Keratinocyte (primary cell): Measurements from ENCODE around the gene MAP3K9. TPM values are rescaled to one million over a fixed set of nuclear protein-coding genes. Genes with fewer than 3 reads are reported as not detected.
"Not testable (repeated sequence)": the region's sequence is repeated elsewhere in the genome, so short reads cannot be mapped to it uniquely, and the experiment has no call there.

Source experiments
- DNase-seq: peaks from one replicate; pipeline ENCODE4 v3.0.0-alpha.2; 2011; ENCODE audit warnings: low read depth, missing footprints, low spot score
- FAIRE-seq: peaks from 2 replicates; lab custom pipeline; 2011; peaks lifted over from hg19 to GRCh38; lab: Jason Lieb, UNC
- H2AFZ ChIP-seq: 2 replicates; pipeline ENCODE4 v1.6.0; 2012; ENCODE audit warnings: low read length, control low read depth, inconsistent platforms; ENCODE audit not compliant: control insufficient read depth
- H3K27ac ChIP-seq: 2 replicates; pipeline ENCODE4 v1.5.1; 2011; ENCODE audit warnings: low read length; ENCODE audit not compliant: control insufficient read depth, insufficient read depth
- H3K27me3 ChIP-seq: 3 replicates; pipeline ENCODE4 v1.6.0; 2011; ENCODE audit warnings: low read length; ENCODE audit not compliant: control insufficient read depth, insufficient read depth; ENCODE audit errors: extremely low read depth
- H3K36me3 ChIP-seq, 2 experiments: 2 replicates in 1 of 2; 3 replicates in 1 of 2; pipeline ENCODE4 v1.5.1; 2011; ENCODE audit warnings: low read length in 2 of 2, mild to moderate bottlenecking in 1 of 2; ENCODE audit not compliant: control insufficient read depth in 2 of 2, insufficient read depth in 2 of 2; ENCODE audit errors: extremely low read depth in 1 of 2
- H3K4me1 ChIP-seq: 3 replicates; pipeline ENCODE4 v1.5.1; 2011; ENCODE audit warnings: low read length; ENCODE audit not compliant: control insufficient read depth, insufficient read depth; ENCODE audit errors: extremely low read depth
- H3K4me2 ChIP-seq: 3 replicates; pipeline ENCODE4 v1.6.0; 2011; ENCODE audit warnings: low read depth, low read length; ENCODE audit not compliant: control insufficient read depth, insufficient read depth; ENCODE audit errors: extremely low read depth
- H3K4me3 ChIP-seq, 3 experiments: fragments of 200-600 bp in 1 of 3; sonication (generic) in 1 of 3; 2 replicates in 2 of 3; 3 replicates in 1 of 3; pipeline ENCODE4 v1.5.1; 2011 to 2016; ENCODE audit warnings: low read length in 3 of 3, mild to moderate bottlenecking in 3 of 3, control low read depth in 2 of 3, inconsistent platforms in 1 of 3, low read depth in 1 of 3, mixed read lengths in 1 of 3, mixed run types in 1 of 3, moderate library complexity in 1 of 3; ENCODE audit not compliant: control insufficient read depth in 2 of 3, insufficient read depth in 2 of 3; ENCODE audit errors: extremely low read depth in 1 of 3
- H3K79me2 ChIP-seq: 2 replicates; pipeline ENCODE4 v1.6.0; 2012; ENCODE audit warnings: low read length; ENCODE audit not compliant: control insufficient read depth, insufficient read depth
- H3K9ac ChIP-seq: 3 replicates; pipeline ENCODE4 v1.6.0; 2011; ENCODE audit warnings: low read length; ENCODE audit not compliant: control insufficient read depth, insufficient read depth; ENCODE audit errors: extremely low read depth
- H3K9me1 ChIP-seq: 3 replicates; pipeline ENCODE4 v1.6.0; 2011; ENCODE audit warnings: low read length; ENCODE audit not compliant: control insufficient read depth, insufficient read depth; ENCODE audit errors: extremely low read depth
- H3K9me3 ChIP-seq: 2 replicates; pipeline ENCODE4 v1.5.1; 2012; ENCODE audit warnings: low read depth, low read length; ENCODE audit not compliant: control insufficient read depth
- H4K20me1 ChIP-seq: 3 replicates; pipeline ENCODE4 v1.6.0; 2011; ENCODE audit warnings: low read length; ENCODE audit not compliant: control insufficient read depth, insufficient read depth; ENCODE audit errors: extremely low read depth
- CTCF ChIP-seq, 3 experiments: IDR thresholded peaks in 1 of 3; conservative IDR thresholded peaks in 1 of 3; optimal IDR thresholded peaks in 1 of 3; 2 replicates in 2 of 3; 3 replicates in 1 of 3; pipeline versions ENCODE3 to v1.5.1; 2011; ENCODE audit warnings: low read length in 3 of 3, mild to moderate bottlenecking in 3 of 3, moderate library complexity in 2 of 3, control low read depth in 1 of 3, inconsistent platforms in 1 of 3; ENCODE audit not compliant: insufficient read depth in 2 of 3; ENCODE audit errors: extremely low read depth in 1 of 3
- EZH2 ChIP-seq: IDR thresholded peaks from one replicate; pipeline ENCODE4 v1.6.1; 2012; ENCODE audit warnings: inconsistent platforms, mild to moderate bottlenecking, low read length, moderate library complexity
- dilution Hi-C: fragments of 300-500 bp; cut with MboI; formaldehyde crosslinking; loops from one replicate; pipeline ENCODE4 v1.7.0; 2020; ENCODE audit warnings: low sequenced_read_pairs; ENCODE audit not compliant: extremely low pct_ligation_motif_present
- polyA plus RNA-seq, 5 experiments: library from polyadenylated mRNA; depleted of rRNA in 3 of 5; stranded (reverse) in 3 of 5; stranded (forward) in 1 of 5; unstranded in 1 of 5; fragments of >200 nt; gene quantifications; 1 replicate in 1 of 5; 2 replicates in 3 of 5; 3 replicates in 1 of 5; pipeline versions ENCODE4 v1.2.1 to v1.2.3, GENCODE V29; 2011 to 2012; ENCODE audit warnings: missing spikeins in 2 of 5, low read depth in 1 of 5, low replicate concordance in 1 of 5

The MAP3K9 gene
- polyA plus RNA-seq, 1 donor (not counting 4 experiments of a cell fraction or from before 2014, with no cell fraction given): 7.2 TPM

- H3K9me3 ChIP-seq: no peaks in the 10 kb centered on the region
- H3K4me2 ChIP-seq: no peak overlapping the region
- no peaks in the 10 kb centered on the region for H3K27me3 ChIP-seq
- H3K36me3 ChIP-seq: no peaks in the 10 kb centered on the region
- H3K4me3 ChIP-seq: no peak overlapping the region
- dilution Hi-C loops: no loop called here
- no peak overlapping the region for H3K27ac ChIP-seq
- H3K79me2 ChIP-seq: no peaks in the 10 kb centered on the region
- no peaks in the 10 kb centered on the region for H4K20me1 ChIP-seq
- no peak overlapping the region for H2AFZ ChIP-seq
- H3K9ac ChIP-seq: no peak overlapping the region
- H3K4me1 ChIP-seq: peaks cover 20% of the 10 kb centered on the region
- TF ChIP-seq EZH2 (no peak), CTCF (optimal IDR thresholded peaks at IDR 0.05 in 1 of 3, IDR thresholded peaks at IDR 0.05 in 1 of 3, conservative IDR thresholded peaks at IDR 0.05 in 1 of 3; ENCODE audit: extremely low read depth in 1 of 3, insufficient read depth in 2 of 3, low read length in 3 of 3) (no peak)
- FAIRE-seq: no peak
- H3K9me1 ChIP-seq: no peaks in the 10 kb centered on the region
- DNase-seq: no peak
Measured at GRCh38 chr14:70704960-70705359, 104.4 kb downstream of the MAP3K9 start.

- H3K27ac ChIP-seq: not testable (repeated sequence)
Measured at GRCh38 chr14:70703621-70704168, 105.6 kb downstream of the MAP3K9 start.

GRCh38 chr14:70702161-70702560 is 107.2 kb downstream of the MAP3K9 start:
- Histone ChIP-seq H3K9me1 (no peaks in the 10 kb centered on the region), H3K27me3 (no peaks in the 10 kb centered on the region), H3K27ac (no peak overlapping the region), H3K4me1 (peaks cover 18% of the 10 kb centered on the region), H3K9me3 (no peaks in the 10 kb centered on the region), H3K4me3 (no peak overlapping the region), H2AFZ (no peak overlapping the region), H3K79me2 (no peaks in the 10 kb centered on the region), H3K36me3 (no peaks in the 10 kb centered on the region), H4K20me1 (no peaks in the 10 kb centered on the region), H3K4me2 (no peak overlapping the region), H3K9ac (no peak overlapping the region)
- no peak for FAIRE-seq
- no peak for DNase-seq
- no peak for TF ChIP-seq CTCF (optimal IDR thresholded peaks at IDR 0.05 in 1 of 3, IDR thresholded peaks at IDR 0.05 in 1 of 3, conservative IDR thresholded peaks at IDR 0.05 in 1 of 3; ENCODE audit: extremely low read depth in 1 of 3, insufficient read depth in 2 of 3, low read length in 3 of 3)
- no peak for TF ChIP-seq EZH2
- dilution Hi-C loops: no loop called here

More at GRCh38 chr14:70703621-70704168, 105.6 kb downstream of the MAP3K9 start:
- H3K9me3 ChIP-seq, H2AFZ ChIP-seq, H3K79me2 ChIP-seq, H3K27me3 ChIP-seq, H3K9me1 ChIP-seq, H3K4me2 ChIP-seq, H3K4me3 ChIP-seq, H4K20me1 ChIP-seq, FAIRE-seq, H3K36me3 ChIP-seq, DNase-seq, H3K9ac ChIP-seq, dilution Hi-C loops: not testable (repeated sequence)
- peaks cover 12% of the 10 kb centered on the region for H3K4me1 ChIP-seq
